Small intestine (tissue), 7 donors: ENCODE measurements around the gene NHLH1. TPM values are rescaled to one million over a fixed set of nuclear protein-coding genes. Genes with fewer than 3 reads are reported as not detected.
"Not testable (repeated sequence)": the region's sequence is repeated elsewhere in the genome, so short reads cannot be mapped to it uniquely, and the experiment has no call there.

Source experiments
- DNase-seq, 2 donors: peaks; one replicate each; pipeline versions ENCODE4 v3.0.0 to v3.0.0-alpha.2; 2013
- FAIRE-seq: peaks from 2 replicates; lab custom pipeline; 2012; peaks lifted over from hg19 to GRCh38; lab: Jason Lieb, UNC
- H3K27ac ChIP-seq, 3 donors: one replicate each; pipeline ENCODE4 v1.5.1; 2013; ENCODE audit warnings: low read length in 2 of 3, mild to moderate bottlenecking in 2 of 3, control low read depth in 1 of 3, inconsistent platforms in 1 of 3, low read depth in 1 of 3, moderate library complexity in 1 of 3
- H3K27me3 ChIP-seq, 3 donors: one replicate each; pipeline ENCODE4 v1.6.1; 2013; ENCODE audit warnings: low read length in 3 of 3, inconsistent platforms in 1 of 3; ENCODE audit not compliant: control insufficient read depth in 3 of 3, insufficient read depth in 3 of 3
- H3K36me3 ChIP-seq, 3 donors: one replicate each; pipeline ENCODE4 v1.6.1; 2013; ENCODE audit warnings: low read length in 3 of 3, inconsistent platforms in 1 of 3, low read depth in 1 of 3, mild to moderate bottlenecking in 1 of 3, moderate library complexity in 1 of 3; ENCODE audit not compliant: control insufficient read depth in 3 of 3, insufficient read depth in 2 of 3
- H3K4me1 ChIP-seq, 3 donors: one replicate each; pipeline ENCODE4 v1.6.1; 2013; ENCODE audit warnings: low read length in 2 of 3, inconsistent platforms in 1 of 3, low read depth in 1 of 3, mild to moderate bottlenecking in 1 of 3, moderate library complexity in 1 of 3; ENCODE audit not compliant: control insufficient read depth in 3 of 3, insufficient read depth in 2 of 3
- H3K4me3 ChIP-seq, 3 donors: one replicate each; pipeline ENCODE4 v1.5.1; 2013; ENCODE audit warnings: low read length in 3 of 3, control low read depth in 1 of 3, inconsistent platforms in 1 of 3, low read depth in 1 of 3, mild to moderate bottlenecking in 1 of 3, moderate library complexity in 1 of 3
- H3K9me3 ChIP-seq, 2 donors: one replicate each; pipeline ENCODE4 v1.6.1; 2013; ENCODE audit warnings: low read depth in 1 of 2, low read length in 1 of 2; ENCODE audit not compliant: control insufficient read depth in 2 of 2, insufficient read depth in 1 of 2
- WGBS, 3 donors: extraction: QIAGEN DNeasy Blood & Tissue Kit; methylation state at CpG; one replicate each; pipeline ENCODE4 v1.1.7; 2013; 5-methylcytosine and 5-hydroxymethylcytosine counted together
- polyA plus RNA-seq, 4 donors: library from polyadenylated mRNA; stranded (reverse) in 3 of 4; unstranded in 1 of 4; fragments of 200-250 nt in 3 of 4; fragments of 120-200 nt in 1 of 4; gene quantifications; one replicate each; pipeline versions ENCODE4 v1.2.1 to v1.2.3, GENCODE V29; 2013
- donor health status: healthy with polysubstance abuse.
- donor health status: control.
- donor health status: control.
- donor health status: Bipolar disorder and iron deficiency.
- donor health status: healthy.

Gene NHLH1
- polyA plus RNA-seq, 4 donors, result 0.15 to 0.67 (median 0.37) TPM

- no peaks in the 10 kb centered on the region for H3K36me3 ChIP-seq
- no peaks in the 10 kb centered on the region for H3K27me3 ChIP-seq
- peaks cover 0 to 6% (median 0%) of the 10 kb centered on the region in 3 donors for H3K4me1 ChIP-seq
- H3K27ac ChIP-seq, result no peak overlapping the region
- no peak overlapping the region for H3K4me3 ChIP-seq
- DNase-seq (no peak), FAIRE-seq (no peak)
- no peaks in the 10 kb centered on the region for H3K9me3 ChIP-seq
- 68 to 78% (median 71%) methylated on average over 7 of the region's 7 CpGs for WGBS, 3 donors
Observed at GRCh38 chr1:160377585-160378206, 10.8 kb downstream of the NHLH1 start.

- H3K4me1 ChIP-seq, H3K27me3 ChIP-seq, FAIRE-seq, H3K9me3 ChIP-seq, H3K36me3 ChIP-seq, DNase-seq, H3K4me3 ChIP-seq, H3K27ac ChIP-seq: not testable (repeated sequence)
- WGBS, 3 donors, result 96% methylated on average over 2 of the region's 2 CpGs
Observed at GRCh38 chr1:160384812-160385211, 17.9 kb downstream of the NHLH1 start.

GRCh38 chr1:160388406-160388805 is 21.5 kb downstream of the NHLH1 start:
- 52 to 78% (median 78%) methylated on average over 3 to 4 of the region's 4 CpGs for WGBS, 3 donors
- not testable (repeated sequence) for DNase-seq, H3K4me1 ChIP-seq, H3K36me3 ChIP-seq, H3K4me3 ChIP-seq, FAIRE-seq, H3K27me3 ChIP-seq, H3K27ac ChIP-seq, H3K9me3 ChIP-seq

GRCh38 chr1:160394673-160395072 is 27.8 kb downstream of the NHLH1 start:
- H3K4me3 ChIP-seq, result no peak overlapping the region
- FAIRE-seq, result no peak

GRCh38 chr1:160397651-160398050 is 30.8 kb downstream of the NHLH1 start:
- DNase-seq (no peak), FAIRE-seq (no peak)
- Histone ChIP-seq H3K27me3 (no peaks in the 10 kb centered on the region), H3K4me1 (peaks cover 2 to 26% (median 3%) of the 10 kb centered on the region in 3 donors), H3K36me3 (no peaks in the 10 kb centered on the region), H3K27ac (peak overlapping the region in 1 of 3 donors; percentile 12), H3K4me3 (no peak overlapping the region), H3K9me3 (no peaks in the 10 kb centered on the region)
- WGBS, 3 donors, result 67 to 72% (median 69%) methylated on average over 1 of the region's 1 CpG

More at GRCh38 chr1:160394673-160395072, 27.8 kb downstream of the NHLH1 start:
- no peaks in the 10 kb centered on the region for H3K27me3 ChIP-seq
- no peaks in the 10 kb centered on the region for H3K36me3 ChIP-seq
- no peak for DNase-seq
- 92 to 95% (median 93%) methylated on average over 8 of the region's 8 CpGs for WGBS, 3 donors
- peaks cover 2 to 17% (median 3%) of the 10 kb centered on the region in 3 donors for H3K4me1 ChIP-seq
- no peaks in the 10 kb centered on the region for H3K9me3 ChIP-seq
- no peak overlapping the region for H3K27ac ChIP-seq

DNA sequence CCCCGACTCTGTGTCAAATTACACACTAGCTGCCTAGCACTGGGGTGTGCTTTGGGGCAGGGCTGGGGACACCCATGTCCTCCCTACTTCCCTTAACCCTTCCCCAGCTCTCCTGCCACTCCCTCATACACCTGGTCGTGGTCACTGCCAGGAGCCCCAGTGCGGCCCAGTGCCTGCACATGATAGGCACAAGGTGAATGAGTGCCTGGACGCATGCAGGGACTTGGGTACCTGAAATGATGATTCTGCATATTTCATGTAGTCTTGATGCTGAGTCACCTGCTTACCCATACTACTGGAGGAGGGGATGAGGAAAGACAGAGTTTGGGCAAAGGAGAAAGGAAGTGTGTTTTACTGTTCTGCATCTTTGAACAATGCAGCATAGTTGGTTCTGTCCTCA is 32.0 kb downstream of the NHLH1 start:
- H3K27ac ChIP-seq, result no peak overlapping the region
- H3K4me3 ChIP-seq, result no peak overlapping the region
- H3K9me3 ChIP-seq, result no peaks in the 10 kb centered on the region
- peaks cover 2 to 26% (median 3%) of the 10 kb centered on the region in 3 donors for H3K4me1 ChIP-seq
- 43 to 69% (median 57%) methylated on average over 4 of the region's 4 CpGs for WGBS, 3 donors
- H3K27me3 ChIP-seq, result no peaks in the 10 kb centered on the region
- FAIRE-seq, result no peak
- H3K36me3 ChIP-seq, result no peaks in the 10 kb centered on the region
- peak in 1 of 2 donors; percentile 29 for DNase-seq

GRCh38 chr1:160399544-160400222 is 32.8 kb downstream of the NHLH1 start:
- peaks cover 2 to 26% (median 3%) of the 10 kb centered on the region in 3 donors for H3K4me1 ChIP-seq
- H3K27me3 ChIP-seq, result no peaks in the 10 kb centered on the region
- FAIRE-seq, result no peak
- no peaks in the 10 kb centered on the region for H3K36me3 ChIP-seq
- peak overlapping the region; percentile 72 to 76 (median 75) for H3K4me3 ChIP-seq
- no peaks in the 10 kb centered on the region for H3K9me3 ChIP-seq
- no peak for DNase-seq
- H3K27ac ChIP-seq, result peak overlapping the region in 1 of 3 donors; percentile 70
- WGBS, 3 donors, result 50 to 65% (median 60%) methylated on average over 17 of the region's 17 CpGs

- Histone ChIP-seq H3K27me3 (no peaks in the 10 kb centered on the region), H3K36me3 (no peaks in the 10 kb centered on the region), H3K4me1 (peaks cover 2 to 26% (median 3%) of the 10 kb centered on the region in 3 donors), H3K9me3 (no peaks in the 10 kb centered on the region), H3K27ac (peak within 1 kb of the TSS in 1 of 3 donors; percentile 70), H3K4me3 (peak within 1 kb of the TSS; percentile 72 to 76 (median 75))
- FAIRE-seq (no peak), DNase-seq (peak; percentile 60 to 93)
- 1 to 4% (median 1%) methylated on average over 14 to 30 of the region's 34 CpGs for WGBS, 3 donors
Observed at GRCh38 chr1:160400223-160400645, 33.4 kb downstream of the NHLH1 start, which contains the start of gene VANGL2. VANGL2 (plus strand) TSS chr1:160400564; CDS start chr1:160415838, 15,274 bp downstream.
